GM19455 (cell line): ENCODE data around the gene EFNA5.
"Not testable (repeated sequence)": the region's sequence is repeated elsewhere in the genome, so short reads cannot be mapped to it uniquely, and the experiment has no call there.

Experiments
- ATAC-seq: cut with Tn5 transposase; IDR thresholded peaks from one replicate; pipeline ENCODE4 v1.9.1; 2021; ENCODE audit not compliant: unreplicated experiment

The EFNA5 gene

DNA sequence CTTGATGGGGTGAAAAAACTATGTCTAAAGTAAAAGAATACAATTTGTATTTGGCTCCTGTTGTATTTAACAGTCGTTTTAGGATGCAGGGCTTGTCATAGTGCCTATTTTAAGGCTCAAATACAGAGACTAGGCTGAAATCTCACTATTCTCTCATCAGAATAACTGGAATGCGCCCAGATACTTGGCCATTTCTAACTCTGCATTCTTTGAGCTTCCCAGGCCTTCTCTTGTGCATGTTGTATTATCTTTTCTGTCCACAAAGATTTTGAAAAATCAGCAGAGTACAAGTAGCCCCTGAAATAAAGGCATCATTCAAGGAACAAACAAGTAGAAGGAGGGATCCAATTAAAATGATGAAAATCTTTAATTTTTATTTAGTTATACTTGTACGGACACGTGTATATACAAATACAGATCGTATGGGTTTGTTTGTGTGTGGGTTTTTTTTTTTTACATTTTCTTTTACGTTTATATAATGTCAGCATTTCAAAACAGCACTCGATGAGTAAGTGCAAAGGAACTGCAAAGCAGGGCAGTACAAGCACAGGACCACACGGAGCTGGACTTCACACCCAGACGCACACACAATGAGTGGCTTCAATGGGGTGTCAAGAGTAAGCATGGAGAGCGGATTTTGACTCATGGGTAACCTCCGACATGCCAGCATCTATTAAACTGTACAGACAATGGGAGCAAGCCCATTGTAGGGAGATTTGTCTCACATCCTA, 294.0 kb downstream of the EFNA5 start:
- no peak for ATAC-seq

DNA sequence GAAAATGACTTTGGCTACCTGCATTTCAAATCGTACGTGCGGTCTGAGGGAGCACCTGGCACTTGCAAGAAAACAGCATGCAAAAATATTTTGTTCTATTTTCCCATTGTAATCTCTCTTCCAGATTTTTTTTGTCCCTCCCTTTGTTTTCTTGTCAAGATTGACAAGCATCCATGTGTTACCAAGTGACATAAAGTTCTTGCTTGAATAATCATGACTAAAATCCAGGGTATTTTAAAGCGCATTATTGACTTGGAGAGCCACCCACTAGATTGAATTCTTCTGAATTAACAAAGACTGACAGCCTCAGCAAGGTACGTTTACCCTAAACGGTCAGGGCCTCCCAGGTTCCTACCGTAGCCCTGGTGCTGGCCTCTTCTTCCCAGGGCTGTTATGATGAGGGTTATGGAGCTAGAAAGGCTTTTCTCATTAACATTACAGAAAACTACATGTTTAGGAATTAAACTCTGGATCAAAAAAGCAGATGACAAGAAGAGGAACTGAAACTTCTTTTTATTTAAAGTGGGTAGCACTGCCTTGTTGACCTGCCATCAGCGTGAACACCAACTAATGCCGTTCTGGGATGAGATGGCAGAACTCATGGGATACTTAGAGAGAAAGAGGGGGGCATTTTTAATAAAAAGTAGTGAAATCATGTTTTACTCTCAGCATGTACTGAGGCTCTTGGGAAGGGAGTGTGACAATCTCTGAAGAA, 297.0 kb downstream of the EFNA5 start:
- ATAC-seq, result peak; percentile 61

DNA sequence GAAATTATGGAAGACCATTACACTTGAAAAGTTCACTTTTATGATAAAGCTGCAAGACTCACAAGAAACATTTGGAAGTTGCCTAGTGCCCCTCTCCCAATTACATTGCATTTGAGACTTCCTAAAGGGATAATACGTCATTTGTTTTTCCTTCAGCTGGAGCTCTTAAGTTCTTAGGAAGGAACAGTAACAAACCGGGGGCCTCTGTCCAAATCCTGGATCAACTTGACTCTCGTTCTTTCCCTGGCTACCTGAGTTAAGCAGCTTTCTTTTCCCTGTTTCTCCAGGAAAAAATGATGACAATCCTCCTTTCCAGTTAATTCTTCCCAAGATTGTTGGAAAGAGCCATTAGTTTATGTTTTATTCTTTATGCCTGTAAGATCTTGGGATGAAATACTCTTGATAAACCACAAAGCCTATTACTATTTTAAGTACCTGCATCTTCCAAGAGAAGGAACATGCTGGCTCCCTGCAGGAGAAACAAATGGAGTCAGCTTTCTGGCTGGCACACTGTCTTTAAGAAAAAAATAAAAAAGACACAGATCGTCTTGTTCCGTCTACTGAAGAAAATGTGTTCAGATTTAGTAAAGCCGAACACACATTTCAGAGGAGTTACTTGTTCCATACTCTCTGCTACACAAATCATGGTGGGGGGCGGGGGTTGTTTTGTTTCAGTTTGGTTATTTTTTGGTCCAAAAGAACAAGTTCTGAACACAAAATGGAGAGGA, 297.9 kb downstream of the EFNA5 start:
- no peak for ATAC-seq

GRCh38 chr5:107370396-107370968, 300.3 kb downstream of the EFNA5 start:
- ATAC-seq, result no peak

DNA sequence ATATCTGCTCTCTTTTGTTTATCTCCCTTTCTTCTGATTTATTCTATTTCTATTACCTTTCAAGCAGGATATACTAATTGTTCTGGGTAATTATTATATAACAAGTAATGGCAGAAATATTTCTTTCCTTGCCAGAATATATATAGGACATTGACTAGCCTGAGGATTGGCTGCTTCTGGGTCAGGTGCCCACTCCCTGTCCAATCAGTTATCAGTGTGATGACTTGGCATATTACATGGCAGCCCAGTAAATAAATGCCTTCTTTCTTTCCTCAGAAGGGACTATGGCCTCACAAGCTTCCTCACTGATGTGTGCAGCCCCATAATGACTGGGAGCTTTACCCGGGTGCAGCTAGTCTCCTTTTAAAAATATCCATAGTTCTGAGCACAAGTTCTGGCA, 301.1 kb downstream of the EFNA5 start:
- no peak for ATAC-seq

GRCh38 chr5:107368615-107369014, 302.1 kb downstream of the EFNA5 start:
- no peak for ATAC-seq

DNA sequence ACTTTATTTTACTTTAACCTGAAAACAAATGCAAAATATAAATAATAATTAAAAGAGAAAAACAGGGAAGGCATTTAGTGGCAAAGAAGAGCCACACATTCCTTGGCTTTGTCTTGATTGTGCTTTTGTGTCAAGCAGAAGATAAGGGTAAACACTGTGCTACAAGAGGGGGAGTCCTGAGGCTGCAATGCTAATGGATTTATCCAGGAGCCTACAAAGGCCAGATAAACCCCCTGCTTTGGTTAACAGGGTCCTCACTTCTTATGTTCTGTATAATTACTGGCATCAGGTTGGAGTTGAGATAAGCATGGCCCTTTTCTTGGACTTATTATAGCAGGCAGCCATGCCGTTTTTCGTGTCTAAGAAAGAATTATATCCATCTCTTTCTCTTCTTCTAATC, 302.8 kb downstream of the EFNA5 start:
- no peak for ATAC-seq

DNA sequence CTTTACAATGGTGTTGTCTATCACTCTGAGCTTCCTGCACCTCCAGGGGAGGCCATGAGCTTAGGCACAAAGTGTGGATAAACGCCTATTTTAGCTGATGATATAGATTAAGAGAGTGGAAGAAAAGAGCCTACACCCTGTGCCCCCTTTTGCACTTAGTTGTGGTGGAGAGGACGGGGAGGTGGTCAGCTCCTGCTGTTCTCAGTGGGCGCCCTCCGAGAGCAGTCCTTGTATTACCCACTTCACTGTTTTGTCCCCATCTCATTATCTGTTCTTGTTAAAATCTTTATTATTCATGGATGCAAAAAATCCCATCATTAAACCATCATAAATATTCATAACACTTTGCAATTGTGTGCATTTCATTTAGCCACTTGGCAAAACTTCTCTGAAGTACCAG, 303.3 kb downstream of the EFNA5 start:
- no peak for ATAC-seq

DNA sequence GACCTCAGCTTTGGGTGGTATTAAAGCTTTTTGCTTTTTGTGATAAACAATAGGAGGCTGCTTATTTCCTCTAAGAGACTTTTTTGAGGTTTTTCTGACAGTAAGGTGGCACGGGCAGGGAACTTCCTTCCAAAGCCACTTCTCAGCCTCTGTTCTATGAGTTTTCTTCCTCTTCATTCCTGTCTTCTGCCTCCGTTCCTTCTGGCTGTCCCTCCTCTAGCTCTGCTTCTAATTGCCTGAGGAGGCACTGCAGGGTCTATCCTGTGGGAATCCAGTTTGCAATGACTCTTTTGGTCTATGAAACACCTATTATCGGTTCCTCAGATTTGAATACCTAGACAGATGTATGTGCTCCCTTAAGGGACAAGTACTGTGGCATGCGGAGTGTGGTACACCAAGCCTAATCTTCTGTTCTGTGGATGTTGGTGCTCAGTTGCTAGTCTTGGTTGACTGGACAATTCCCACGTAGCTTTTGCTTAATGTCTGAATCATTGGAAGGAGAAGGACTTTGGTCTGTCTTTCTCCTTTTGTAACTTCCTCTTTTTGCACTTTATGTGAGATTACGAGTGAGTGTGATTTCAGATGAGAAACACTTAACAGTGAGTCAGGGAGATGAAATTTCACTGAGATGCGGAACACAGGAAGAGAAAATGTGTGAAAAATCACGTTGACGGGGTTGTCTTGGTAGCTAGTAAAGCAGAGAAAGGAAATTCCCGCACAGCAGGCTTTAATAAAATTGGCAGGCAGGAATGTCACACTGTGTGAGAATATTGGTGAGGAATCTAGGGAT, 305.2 kb downstream of the EFNA5 start:
- no peak for ATAC-seq

- no peak for ATAC-seq
Measured at GRCh38 chr5:107364443-107365319, 306.1 kb downstream of the EFNA5 start.

GRCh38 chr5:107363768-107364167, 307.0 kb downstream of the EFNA5 start:
- no peak for ATAC-seq

DNA sequence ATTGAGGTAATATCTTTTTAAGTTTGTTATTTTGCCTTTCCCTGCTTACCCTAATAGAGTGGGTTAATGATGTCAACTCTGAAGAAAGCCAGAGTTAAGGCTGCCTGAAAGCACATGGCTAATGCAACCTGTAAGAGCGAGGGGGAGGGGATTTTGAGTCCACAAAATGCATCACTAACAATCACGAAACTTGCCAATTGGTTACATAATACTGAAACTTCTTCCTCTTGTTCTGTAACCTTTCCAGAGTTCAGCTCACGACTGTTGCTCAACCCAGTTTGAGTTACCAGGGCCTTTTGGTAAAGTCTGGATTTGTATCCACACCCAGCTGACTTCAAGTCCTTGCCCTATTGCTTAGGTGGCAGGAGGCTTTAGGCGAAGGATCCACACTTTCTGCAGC, 308.8 kb downstream of the EFNA5 start:
- ATAC-seq, result no peak

DNA sequence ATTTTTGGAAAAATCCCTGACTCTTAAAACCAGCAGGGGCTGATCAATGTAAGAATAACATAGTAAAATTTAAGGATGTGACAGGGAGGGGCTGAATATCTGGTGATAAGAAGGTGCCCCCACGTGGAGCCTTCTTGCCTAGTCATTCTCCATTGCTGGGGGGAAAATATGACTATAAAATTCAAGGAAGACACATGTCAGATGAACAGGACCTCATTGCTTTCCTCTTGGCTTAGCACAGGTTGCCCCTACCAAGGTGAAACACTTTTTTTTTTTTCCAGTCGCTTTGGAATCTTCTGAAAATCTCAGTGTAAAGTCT, 310.9 kb downstream of the EFNA5 start:
- no peak for ATAC-seq

DNA sequence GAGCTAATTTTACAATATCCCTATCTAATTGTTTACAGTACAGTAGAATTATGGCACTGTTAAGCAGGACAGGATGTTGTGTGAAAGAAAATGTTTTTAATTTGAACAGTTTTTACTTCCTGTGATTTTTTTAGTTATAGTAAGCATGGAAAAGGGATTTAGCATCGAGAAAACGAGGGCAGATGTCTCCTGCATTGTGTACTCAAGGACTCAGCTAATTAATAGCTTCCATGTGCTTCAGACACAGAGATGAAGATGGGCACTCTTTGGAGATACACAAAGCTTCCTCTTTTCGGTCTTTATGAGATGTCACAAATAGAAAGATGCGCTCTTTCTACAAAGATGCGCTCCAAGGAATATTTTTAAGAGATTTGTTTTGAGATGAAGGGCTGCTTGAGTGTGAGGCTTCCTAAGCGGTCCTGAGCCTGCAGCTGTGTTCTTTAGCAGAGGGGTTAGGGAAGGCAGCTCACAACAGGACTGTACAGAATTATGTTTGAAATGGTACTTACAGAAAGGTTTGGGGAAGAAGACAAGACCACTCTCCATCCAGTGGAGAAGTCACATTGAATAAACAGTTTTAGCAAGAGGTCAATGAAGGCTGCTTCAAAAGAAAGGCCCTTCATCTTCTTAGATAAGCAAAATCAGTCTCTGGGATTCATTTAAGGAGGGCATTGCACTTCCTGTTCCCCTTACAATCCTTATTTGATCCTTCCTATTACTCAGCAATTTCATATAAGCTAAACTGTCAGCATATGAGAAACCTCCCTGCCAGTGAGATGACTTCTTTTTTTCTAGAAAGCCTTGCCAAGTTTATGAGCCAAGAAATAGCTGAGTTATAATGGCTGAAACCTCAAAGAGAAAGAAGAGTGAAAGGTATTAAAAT, 311.5 kb downstream of the EFNA5 start:
- ATAC-seq, result no peak

- ATAC-seq, result no peak
Measured at GRCh38 chr5:107356891-107357290, 313.8 kb downstream of the EFNA5 start.

DNA sequence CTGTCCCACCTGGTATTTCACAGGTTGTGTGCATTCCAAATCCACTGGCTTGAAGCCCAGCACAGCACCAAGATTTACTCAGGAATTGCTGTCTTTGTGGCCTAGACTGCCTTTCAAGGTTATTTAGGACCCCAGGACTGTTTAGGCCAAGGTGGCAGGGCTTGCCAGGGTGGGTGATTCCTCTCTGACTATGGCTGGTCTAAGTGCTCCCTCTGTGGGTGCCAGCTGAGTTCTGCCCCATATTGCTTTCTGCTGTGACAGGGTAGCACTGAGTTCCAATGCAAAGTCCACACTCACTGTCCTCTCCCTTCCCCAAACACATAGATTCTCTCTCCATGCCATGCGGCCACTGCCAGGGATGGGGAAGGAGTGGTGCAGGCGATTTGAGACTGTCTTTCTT, 318.2 kb downstream of the EFNA5 start:
- no peak for ATAC-seq

GRCh38 chr5:107346580-107346979, 324.2 kb downstream of the EFNA5 start:
- ATAC-seq, result not testable (repeated sequence)

DNA sequence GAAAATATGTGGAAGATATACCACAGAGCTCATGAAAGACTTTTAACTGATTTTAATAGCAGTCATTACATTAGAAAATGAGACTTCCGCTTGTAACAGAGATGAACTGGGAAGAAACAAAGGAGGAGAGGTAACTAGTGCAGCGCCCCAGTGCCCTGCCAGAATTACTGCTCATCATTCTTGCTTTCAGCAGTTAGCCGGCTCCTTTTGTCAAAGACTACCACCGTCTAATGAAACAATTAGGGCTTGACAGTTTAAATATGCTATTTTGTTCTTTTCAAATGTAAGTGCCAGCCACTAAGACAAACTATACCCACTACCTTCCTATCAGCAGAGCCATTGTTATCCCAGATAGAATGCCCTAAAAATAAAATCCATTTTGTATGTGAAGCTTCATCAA, 328.4 kb downstream of the EFNA5 start:
- no peak for ATAC-seq
